Neural cell (in vitro differentiated cells): Measurements from ENCODE around the gene ZNF75A.

Source experiments
- CTCF ChIP-seq: fragments of 450-650 bp; IDR thresholded peaks from 2 replicates; pipeline ENCODE4 v1.5.1; 2014; ENCODE audit warnings: antibody characterized with exemption, mild to moderate bottlenecking, moderate library complexity; ENCODE audit not compliant: poor library complexity, severe bottlenecking
- EP300 ChIP-seq: fragments of 450-650 bp; conservative IDR thresholded peaks from 2 replicates; pipeline ENCODE4 v1.6.1; 2014; ENCODE audit warnings: antibody characterized with exemption, mild to moderate bottlenecking, moderate library complexity; ENCODE audit not compliant: poor library complexity, severe bottlenecking
- EZH2 ChIP-seq: fragments of 200-600, 300-800 bp; shearing (Covaris generic), sonication (generic); IDR thresholded peaks from 2 replicates; pipeline ENCODE4 v1.6.1; 2014; ENCODE audit warnings: antibody characterized with exemption, low read length, borderline replicate concordance, mild to moderate bottlenecking; ENCODE audit not compliant: insufficient read depth, poor library complexity, severe bottlenecking
- POLR2AphosphoS5 ChIP-seq: IDR thresholded peaks from 2 replicates; pipeline ENCODE4 v1.6.1; 2012

GRCh38 chr16:3311496-3311895 is 6.2 kb downstream of the ZNF75A start:
- TF ChIP-seq CTCF (no peak), EZH2 (no peak), EP300 (no peak), POLR2AphosphoS5 (no peak)
